ENCODE results near the gene AGPAT3. TPM values are rescaled to one million over a fixed set of nuclear protein-coding genes. Genes with fewer than 3 reads are reported as not detected.
A peak's percentile ranks its signal among the peaks of the same experiment; 100 is the strongest.

The AGPAT3 gene
- polyA plus RNA-seq, 2 of the 4 experiments (the other 2 are of a cell fraction) = 18.2 to 20.3 TPM

DNA sequence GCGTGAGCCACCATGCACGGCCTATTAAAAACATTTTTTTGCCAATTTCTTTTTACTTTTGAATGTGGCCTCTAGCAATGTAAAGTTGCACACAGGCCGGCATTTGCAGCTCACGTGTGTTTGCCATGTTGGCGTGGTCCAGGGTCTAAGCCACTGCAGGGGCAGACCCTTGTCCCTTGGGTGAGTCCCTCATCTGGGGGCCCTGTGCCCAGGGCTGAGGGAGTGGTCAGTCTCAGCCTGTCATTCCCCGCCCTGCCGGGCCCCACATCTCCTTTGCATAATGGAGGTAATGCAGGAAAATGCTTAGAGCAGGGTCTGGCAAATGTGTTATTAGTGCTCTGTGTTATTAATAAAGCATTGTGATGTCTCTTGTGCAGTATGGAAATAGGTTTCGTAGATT lies 16.9 kb downstream of the AGPAT3 start:
- 96% methylated on average over 6 of the region's 8 CpGs for WGBS (ENCODE audit: missing lambda C conversion rate)

DNA sequence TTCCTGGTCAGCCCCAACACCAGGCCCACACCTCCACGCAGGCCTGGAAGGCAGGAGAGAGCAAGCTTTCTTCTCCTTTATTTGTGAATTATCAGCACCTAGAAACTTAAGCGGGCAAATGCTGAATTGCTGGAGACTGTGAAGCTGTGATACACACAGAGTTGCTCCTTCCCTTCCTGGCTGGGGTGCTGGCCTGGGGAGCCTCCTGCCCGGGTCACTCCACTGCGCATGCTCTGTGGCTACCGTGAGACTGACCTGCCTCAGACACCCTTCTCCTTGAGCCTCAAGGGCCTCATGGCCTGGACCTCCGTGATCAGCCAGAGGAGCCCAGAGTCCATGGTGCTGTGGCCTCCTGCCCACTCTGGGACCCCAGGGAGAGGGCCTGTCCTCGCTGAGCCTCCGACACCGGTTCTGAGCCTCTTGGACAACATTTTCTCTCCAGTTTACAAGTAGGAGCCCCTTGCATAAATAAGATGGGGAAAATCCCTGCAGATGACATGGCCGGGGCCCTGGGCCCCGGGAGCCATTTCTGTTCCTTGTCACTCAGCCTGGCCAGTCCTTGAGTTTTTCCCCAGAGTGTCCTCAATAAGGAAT lies 18.0 kb downstream of the AGPAT3 start:
- peaks cover 19% of the 10 kb centered on the region for H3K4me1 ChIP-seq
- WGBS (ENCODE audit: missing lambda C conversion rate) = 88% methylated on average over 10 of the region's 11 CpGs
- ChIA-PET POLR2A (no interaction called here), CTCF (no interaction called here)
- no peak for TF ChIP-seq ZC3H11A (IDR thresholded peaks at IDR 0.05)
- TF ChIP-seq HEYL (CRISPR knock-in tag; IDR thresholded peaks at IDR 0.05) = no peak
- TF ChIP-seq MAFK (IDR thresholded peaks at IDR 0.05; ENCODE audit: partially characterized antibody) = no peak
- TF ChIP-seq NPAS2 (CRISPR knock-in tag; IDR thresholded peaks at IDR 0.05; ENCODE audit: borderline replicate concordance) = no peak
- TF ChIP-seq GATA3 (IDR thresholded peaks at IDR 0.05; ENCODE audit: borderline replicate concordance) = no peak
- TF ChIP-seq, protein P1, sequence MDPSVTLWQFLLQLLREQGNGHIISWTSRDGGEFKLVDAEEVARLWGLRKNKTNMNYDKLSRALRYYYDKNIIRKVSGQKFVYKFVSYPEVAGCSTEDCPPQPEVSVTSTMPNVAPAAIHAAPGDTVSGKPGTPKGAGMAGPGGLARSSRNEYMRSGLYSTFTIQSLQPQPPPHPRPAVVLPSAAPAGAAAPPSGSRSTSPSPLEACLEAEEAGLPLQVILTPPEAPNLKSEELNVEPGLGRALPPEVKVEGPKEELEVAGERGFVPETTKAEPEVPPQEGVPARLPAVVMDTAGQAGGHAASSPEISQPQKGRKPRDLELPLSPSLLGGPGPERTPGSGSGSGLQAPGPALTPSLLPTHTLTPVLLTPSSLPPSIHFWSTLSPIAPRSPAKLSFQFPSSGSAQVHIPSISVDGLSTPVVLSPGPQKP (IDR thresholded peaks at IDR 0.05; ENCODE audit: low read depth, low read length) = no peak
- TF ChIP-seq HDAC2 (IDR thresholded peaks at IDR 0.05) = no peak
- TF ChIP-seq HOXB5 (CRISPR knock-in tag; IDR thresholded peaks at IDR 0.05) = no peak
- no peak for TF ChIP-seq TP53 (CRISPR knock-in tag; IDR thresholded peaks at IDR 0.05)
- TF ChIP-seq, protein P2, sequence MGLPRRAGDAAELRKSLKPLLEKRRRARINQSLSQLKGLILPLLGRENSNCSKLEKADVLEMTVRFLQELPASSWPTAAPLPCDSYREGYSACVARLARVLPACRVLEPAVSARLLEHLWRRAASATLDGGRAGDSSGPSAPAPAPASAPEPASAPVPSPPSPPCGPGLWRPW (IDR thresholded peaks at IDR 0.05) = no peak
- TF ChIP-seq, protein P3, sequence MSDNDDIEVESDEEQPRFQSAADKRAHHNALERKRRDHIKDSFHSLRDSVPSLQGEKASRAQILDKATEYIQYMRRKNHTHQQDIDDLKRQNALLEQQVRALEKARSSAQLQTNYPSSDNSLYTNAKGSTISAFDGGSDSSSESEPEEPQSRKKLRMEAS (IDR thresholded peaks at IDR 0.05) = no peak
- TF ChIP-seq FOSB (CRISPR knock-in tag; IDR thresholded peaks at IDR 0.05) = no peak
- no peak for TF ChIP-seq PHF8 (IDR thresholded peaks at IDR 0.05; ENCODE audit: borderline replicate concordance, low read depth)
- TF ChIP-seq BHLHE40 (IDR thresholded peaks at IDR 0.05; ENCODE audit: low read depth, low read length) = no peak
- TF ChIP-seq HOXB13 (CRISPR knock-in tag; IDR thresholded peaks at IDR 0.05; ENCODE audit: low read depth) = no peak
- no peak for FAIRE-seq
- H3K4me2 ChIP-seq = no peak overlapping the region
- no peak for DNase-seq (ENCODE audit: low read depth in 1 of 2, low spot score in 1 of 2)
- ATAC-seq = no peak
- no peak overlapping the region for H3K27ac ChIP-seq
- no peaks in the 10 kb centered on the region for H3K9me3 ChIP-seq
- no peak overlapping the region for H3K4me3 ChIP-seq

More for the DNA sequence above, 16.9 kb downstream of the AGPAT3 start:
- ATAC-seq = no peak
- TF ChIP-seq HOXB5 (CRISPR knock-in tag; IDR thresholded peaks at IDR 0.05) = no peak
- TF ChIP-seq SREBF2 (IDR thresholded peaks at IDR 0.05) = no peak
- TF ChIP-seq RARB (CRISPR knock-in tag; IDR thresholded peaks at IDR 0.05) = no peak
- no peak for TF ChIP-seq EHMT2 (IDR thresholded peaks at IDR 0.05; ENCODE audit: low read depth)
- no peak for TF ChIP-seq CHD4 (IDR thresholded peaks at IDR 0.05; ENCODE audit: borderline replicate concordance)
- TF ChIP-seq JUN (IDR thresholded peaks at IDR 0.05) = no peak
- H3K4me1 ChIP-seq = peaks cover 19% of the 10 kb centered on the region
- no peak overlapping the region for H3K4me2 ChIP-seq
- H3K27ac ChIP-seq = no peak overlapping the region
- ChIA-PET CTCF (interaction anchor here (0.6 kb wide), 1 partner anchor 38 kb away, joined by 3 read pairs; no protein-coding TSS in a partner anchor), POLR2A (no interaction called here)
- H3K9me3 ChIP-seq = no peaks in the 10 kb centered on the region
- no peak for FAIRE-seq
- no peak overlapping the region for H3K4me3 ChIP-seq
- DNase-seq (ENCODE audit: low read depth in 1 of 2, low spot score in 1 of 2) = no peak

DNA sequence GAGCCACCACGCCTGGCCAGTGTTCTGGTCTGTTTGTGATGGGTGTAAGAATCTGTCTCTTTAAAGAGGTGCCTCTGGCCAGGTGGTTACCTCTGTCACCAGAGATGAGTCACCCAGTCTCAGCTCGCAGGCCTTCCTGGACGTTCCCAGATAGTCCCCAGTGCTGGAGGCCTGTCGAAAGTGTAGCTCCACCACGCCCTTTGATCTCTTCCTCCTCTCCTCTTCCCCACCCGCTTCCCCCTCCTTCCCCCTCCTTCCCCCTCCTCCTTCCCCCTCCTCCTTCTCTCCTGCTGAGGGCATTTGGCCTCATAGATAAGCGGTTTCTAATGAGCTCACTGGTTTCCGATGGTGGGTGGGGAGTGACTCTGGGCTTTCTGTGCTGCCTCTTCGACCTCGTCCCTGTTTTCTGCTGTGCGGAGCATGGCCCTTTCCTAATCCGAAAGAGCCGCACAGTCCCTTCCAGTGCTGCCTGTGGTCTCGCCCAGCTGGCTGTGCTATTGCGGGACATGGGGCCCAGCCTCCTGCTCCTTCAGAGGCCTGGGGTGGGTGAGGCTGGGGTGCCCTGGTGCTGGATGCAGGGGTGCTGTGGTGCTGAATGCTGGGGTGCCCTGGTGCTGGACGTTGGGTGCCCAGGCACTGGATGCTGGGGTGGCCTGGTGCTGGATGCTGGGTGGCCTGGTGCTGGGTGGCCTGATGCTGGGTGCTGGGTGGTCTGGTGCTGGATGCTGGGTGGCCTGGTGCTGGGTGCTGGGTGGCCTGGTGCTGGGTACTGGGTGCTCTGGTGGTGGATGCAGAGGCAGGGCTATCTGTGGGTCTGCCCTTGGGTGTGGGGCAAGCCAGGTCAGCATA lies 19.2 kb downstream of the AGPAT3 start:
- TF ChIP-seq FOSL2 (IDR thresholded peaks at IDR 0.05) = no peak
- peak; percentile 37; the same call in 1 of the 2 replicates for TF ChIP-seq FOSL2 (CRISPR knock-in tag; IDR thresholded peaks at IDR 0.05)
- no peak for TF ChIP-seq RFX5 (IDR thresholded peaks at IDR 0.05)
- Histone ChIP-seq H3K4me2 (peak overlapping the region; percentile 2; the same call in 1 of the 3 replicates), H3K4me3 (no peak overlapping the region), H3K27ac (peak overlapping the region in 1 of 2 experiments; percentile 64; a peak in 3 of 6 replicates), H3K4me1 (peaks cover 19% of the 10 kb centered on the region), H3K9me3 (no peaks in the 10 kb centered on the region)
- POLR2A ChIA-PET = no interaction called here
- DNase-seq (ENCODE audit: low read depth in 1 of 2, low spot score in 1 of 2) = peak in 1 of 2 experiments; percentile 20
- CTCF ChIA-PET = no interaction called here
- no peak for FAIRE-seq
- WGBS (ENCODE audit: missing lambda C conversion rate) = 50% methylated on average over 10 of the region's 16 CpGs
- ATAC-seq = peak; percentile 37 to 38; a peak in 3 of 6 replicates
